AG08396 (cell line): ENCODE measurements around the gene EIF3B.
"Not testable (repeated sequence)": the region's sequence is repeated elsewhere in the genome, so short reads cannot be mapped to it uniquely, and the experiment has no call there.

Experiments
- DNase-seq: peaks from one replicate; pipeline ENCODE4 v3.0.0; 2012; ENCODE audit warnings: low spot score, mixed read lengths

The EIF3B gene

DNA sequence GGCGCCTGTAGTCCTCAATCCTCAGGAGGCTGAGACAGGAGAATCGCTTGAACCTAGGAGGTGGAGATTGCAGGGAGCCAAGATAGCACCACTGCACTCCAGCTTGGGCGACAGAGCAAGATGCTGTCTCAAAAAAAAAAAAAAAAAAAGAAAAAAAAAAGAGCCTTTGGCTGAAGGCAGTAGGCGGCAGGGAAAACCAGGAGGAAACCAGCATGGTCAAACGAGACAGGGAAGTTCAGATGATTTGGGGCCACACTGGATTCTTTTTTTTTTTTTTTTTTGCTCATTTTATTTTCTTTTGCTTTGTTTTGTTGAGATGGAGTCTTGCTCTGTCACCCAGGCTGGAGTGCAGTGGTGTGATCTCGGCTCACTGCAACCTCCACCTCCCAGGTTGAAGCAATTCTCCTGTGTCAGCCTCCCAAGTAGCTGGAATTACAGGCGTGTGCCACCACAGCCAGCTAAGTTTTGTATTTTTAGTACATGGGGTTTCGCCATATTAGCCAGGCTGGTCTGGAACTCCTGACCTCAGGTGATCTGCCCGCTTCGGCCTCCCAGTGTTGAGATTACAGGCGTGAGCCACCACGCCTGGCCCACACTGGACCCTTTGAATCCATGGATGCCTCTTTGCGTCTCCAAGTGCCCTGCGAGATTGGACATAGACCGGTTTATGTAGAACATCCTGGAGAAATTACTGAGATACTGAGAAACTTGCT is 7.1 kb upstream of the EIF3B start:
- not testable (repeated sequence) for DNase-seq

DNA sequence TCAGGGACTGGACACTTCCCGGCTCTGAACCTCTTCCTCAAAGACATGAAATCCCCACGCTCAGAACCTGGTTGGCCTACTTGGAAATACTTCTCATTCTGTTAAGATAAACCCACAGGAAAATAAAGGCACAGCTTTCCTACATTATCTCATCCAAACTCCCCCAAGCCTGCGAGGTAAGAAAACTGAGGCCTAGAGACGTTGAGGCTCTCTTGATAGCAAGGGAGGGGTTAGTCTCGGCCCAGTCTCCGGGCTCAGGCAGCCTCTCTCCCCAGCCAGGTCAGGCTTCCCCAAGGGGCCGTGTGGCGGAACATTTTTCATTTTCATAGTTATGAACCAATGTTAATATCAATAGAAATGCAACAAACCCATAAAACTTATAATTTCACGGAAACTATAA is 4.6 kb upstream of the EIF3B start:
- DNase-seq = no peak

DNA sequence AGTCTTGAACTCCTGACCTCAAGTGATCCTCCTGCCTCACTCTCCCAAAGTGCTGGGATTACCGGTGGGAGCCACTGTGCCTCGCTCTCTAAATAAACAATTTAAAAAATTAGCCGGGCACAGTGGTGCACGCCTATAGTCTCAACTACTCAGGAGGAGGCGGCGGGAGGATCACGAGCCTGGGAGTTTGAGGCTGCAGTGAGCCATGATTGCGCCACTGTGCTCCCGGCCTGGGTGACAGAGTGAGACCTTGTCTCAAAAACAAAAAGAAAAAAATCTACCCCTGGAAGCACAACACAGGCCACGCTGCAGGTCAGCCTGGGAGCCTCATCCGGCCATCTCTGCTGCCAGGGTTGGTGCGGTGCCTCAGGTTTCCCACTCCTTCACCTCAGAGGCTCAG is 3.8 kb upstream of the EIF3B start:
- no peak for DNase-seq

DNA sequence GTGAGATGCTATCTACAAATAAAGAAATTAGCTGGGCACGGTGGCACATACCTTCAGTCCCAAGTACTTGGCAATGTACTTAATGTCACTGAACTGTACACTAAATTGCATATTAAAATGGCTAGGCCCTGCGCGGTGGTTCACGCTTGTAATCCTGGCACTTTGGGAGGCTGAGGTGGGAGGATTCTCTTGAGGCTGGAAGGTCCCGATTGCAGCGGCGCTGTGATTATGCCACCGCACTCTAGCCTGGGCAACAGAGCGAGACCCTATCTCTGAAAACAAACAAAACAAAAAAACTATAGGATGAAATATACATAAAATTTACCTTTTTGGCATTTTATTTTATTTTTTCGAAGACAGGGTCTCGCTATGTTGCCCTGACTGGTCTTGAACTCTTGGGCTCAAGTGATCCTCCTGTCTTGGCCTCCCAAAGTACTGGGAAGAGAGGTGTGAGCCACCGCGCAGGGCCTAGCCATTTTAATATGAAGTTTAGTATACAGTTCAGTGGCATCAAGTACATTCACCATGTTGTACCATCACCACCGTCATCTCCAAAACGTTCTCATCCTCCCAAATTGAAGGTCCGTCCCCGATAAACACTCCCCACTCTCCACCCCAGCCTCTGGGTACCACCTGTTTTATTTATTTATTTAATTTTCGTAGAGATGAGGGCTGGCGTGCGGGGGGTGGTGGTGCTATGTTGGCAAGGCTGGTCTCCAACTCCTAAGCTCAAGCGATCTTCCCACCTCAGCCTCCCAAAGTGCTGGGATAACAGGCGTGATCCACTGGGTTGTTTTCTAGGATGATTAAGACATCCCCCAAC is 1.3 kb upstream of the EIF3B start:
- no peak for DNase-seq

DNA sequence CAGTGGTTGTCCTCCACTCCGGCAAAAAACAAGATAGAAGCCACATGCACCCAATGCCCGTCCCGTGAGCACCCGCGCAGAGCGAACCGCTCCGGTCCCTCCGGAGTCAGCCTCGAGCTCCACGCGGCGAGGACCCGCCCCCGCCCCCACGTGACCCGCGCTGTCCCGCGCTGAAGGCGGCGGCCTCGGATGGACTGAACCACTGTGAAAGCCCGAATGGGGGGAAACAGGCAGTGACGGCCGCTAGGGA is 766 bp upstream of the EIF3B start:
- DNase-seq = peak; percentile 97

DNA sequence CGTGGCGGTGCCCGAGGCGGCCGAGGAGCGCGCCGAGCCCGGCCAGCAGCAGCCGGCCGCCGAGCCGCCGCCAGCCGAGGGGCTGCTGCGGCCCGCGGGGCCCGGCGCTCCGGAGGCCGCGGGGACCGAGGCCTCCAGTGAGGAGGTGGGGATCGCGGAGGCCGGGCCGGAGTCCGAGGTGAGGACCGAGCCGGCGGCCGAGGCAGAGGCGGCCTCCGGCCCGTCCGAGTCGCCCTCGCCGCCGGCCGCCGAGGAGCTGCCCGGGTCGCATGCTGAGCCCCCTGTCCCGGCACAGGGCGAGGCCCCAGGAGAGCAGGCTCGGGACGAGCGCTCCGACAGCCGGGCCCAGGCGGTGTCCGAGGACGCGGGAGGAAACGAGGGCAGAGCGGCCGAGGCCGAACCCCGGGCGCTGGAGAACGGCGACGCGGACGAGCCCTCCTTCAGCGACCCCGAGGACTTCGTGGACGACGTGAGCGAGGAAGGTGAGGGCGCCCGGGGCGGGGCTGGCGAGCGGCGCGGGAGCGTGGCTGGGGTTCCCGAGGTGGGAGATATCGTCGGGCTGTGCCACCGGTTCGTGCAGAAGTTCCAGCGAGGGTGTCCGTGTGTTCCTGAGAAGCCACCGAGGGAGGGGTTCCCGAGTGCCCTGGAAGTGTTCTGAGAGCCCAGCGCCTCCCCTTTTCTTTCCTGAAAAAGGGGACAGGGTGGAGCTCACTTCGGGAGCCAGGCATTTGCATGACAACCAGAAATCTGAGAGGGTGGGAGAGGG is 495 bp downstream of the EIF3B start:
- peak; percentile 33 for DNase-seq

DNA sequence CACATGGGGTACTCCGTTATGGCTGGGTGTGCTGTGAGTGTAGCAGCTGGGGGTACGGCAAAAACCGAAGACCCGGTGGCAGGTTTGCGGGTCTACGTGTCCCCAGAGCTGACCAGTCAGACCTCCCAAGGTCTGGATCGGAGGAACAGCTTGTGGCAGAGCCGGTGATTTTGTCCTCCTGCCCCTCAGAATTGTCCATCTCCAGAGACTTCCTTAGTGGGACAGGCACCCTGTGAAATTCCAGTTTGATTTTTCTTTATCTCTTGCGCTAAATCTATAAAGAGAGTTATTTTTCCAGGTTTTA is 1.0 kb downstream of the EIF3B start:
- DNase-seq = peak; percentile 32

DNA sequence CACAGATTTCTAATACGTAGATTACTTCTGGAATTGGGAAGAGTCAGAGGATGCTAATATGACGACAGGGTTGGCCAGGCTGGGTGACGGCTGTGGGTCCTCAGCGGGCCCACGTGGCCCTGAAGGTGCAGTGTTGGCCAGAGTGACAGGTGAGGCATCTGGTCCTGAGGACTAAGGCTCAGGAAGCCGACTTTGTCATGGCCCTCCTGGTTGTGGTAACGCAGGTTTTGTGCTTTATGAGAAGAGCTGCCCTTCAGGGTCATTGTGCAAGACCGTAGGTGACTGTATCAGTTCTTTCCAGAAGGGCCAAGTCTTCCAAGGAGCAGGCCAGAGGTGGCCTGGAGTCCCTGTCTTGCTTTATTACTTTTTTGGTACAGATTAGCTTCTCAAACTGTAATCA is 2.5 kb downstream of the EIF3B start:
- DNase-seq = no peak

DNA sequence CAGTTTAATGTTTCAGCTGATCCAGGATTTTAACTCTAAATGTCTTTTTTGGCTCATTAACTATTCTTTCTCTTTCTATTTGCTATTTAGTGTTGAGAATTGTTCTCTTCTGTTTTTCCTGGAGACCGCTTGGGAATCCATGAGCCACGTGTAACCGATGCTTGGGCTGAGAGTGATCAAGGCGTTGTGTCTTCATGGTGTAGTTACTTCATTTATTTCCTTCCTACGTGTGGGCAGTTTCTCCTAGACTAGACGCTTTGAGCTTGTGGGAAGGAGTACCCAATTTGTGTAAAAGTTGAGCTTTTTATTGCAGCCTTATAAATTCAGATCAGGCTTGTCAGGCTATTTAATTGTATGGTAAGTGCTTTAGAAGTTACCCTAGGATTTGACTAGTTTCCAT is 2.9 kb downstream of the EIF3B start:
- no peak for DNase-seq

DNA sequence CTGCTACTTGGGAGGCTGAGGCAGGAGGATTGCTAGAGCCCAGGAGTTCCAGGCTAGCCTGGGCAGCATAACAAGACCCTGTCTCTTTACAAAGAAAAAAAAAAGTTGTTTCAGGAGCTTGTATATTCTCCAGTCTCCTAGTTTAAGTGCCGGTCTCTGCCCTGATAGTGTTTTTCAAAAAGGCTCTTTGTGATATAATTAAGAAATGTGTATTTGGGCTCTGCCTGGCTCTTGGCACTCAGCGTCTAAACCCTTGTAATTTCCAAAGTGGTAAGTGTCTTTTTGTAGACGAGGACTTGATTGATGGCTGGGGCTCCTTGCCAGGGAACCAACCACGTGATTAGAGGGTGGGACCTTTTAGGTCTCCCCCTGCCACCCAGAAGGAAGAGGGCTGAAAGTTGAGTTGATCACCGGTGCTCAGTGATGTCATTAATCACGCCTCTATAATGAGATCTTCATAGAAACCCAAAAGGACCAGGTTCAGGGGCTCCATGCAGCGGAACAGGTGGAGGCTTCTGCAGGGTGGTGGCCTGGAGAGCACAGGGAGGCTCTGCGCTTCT is 4.4 kb downstream of the EIF3B start:
- DNase-seq = no peak

DNA sequence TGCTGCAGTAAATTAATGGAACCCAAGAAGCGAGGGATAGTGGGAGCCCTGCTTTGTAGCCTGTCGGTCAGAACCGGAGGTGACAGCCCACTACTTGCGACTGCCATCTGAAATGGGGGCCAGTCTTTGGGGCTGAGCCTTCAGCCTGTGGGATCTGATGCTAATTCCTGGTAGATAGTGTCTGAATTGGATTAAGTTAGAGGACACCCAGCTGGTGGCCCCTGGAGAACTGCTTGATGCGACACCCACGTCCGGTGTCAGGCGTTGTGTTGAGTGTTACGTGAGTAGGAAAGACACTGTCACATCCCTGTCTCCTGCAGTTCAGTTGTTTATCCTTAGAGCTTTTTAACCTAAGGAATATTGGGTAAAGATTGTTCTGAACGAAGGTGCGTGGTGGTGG is 5.0 kb downstream of the EIF3B start:
- no peak for DNase-seq

DNA sequence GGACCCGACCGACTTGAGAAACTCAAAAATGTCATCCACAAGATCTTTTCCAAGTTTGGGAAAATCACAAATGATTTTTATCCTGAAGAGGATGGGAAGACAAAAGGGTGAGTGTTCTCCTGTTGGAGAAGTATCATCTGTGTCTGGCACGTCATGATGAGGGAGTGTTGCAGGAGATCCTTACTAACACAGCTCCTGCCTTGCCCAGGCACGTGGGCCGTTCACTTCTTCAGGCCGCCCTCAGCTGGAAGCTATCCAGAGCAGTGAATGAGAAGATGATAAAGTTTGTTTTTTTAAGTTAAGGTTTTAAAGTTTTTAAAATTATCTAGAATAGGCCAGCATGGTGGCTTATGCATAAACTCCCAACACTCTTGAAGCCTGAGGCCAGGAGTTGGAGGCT is 6.2 kb downstream of the EIF3B start:
- no peak for DNase-seq

DNA sequence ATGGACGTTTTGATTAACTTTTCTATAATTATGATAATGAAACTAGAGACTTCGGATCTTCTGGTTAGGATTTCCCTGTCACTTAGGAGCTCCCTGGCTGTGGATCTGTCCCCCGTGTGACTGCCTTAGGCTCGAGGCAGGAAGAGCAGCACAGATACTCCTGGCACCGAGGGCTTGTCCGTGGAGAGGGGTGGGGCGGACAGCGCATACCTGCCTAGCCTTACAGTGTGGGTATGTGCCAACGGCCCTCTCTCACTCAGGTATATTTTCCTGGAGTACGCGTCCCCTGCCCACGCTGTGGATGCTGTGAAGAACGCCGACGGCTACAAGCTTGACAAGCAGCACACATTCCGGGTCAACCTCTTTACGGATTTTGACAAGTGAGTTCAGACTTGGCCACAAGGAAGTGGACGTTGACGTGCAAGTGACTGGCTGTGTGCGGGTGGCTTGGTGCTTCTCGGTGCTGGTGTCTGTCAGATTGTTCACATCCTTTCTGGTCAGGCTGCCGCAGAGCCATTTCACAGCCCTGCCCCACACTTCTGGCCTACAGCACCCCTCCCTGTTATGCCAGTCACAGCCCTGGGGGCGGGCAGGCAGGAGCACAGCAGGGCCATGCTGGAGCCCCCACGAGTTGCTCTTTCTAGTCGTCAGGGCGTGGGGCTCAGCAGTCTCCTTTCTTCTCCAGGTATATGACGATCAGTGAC is 7.9 kb downstream of the EIF3B start:
- no peak for DNase-seq

DNA sequence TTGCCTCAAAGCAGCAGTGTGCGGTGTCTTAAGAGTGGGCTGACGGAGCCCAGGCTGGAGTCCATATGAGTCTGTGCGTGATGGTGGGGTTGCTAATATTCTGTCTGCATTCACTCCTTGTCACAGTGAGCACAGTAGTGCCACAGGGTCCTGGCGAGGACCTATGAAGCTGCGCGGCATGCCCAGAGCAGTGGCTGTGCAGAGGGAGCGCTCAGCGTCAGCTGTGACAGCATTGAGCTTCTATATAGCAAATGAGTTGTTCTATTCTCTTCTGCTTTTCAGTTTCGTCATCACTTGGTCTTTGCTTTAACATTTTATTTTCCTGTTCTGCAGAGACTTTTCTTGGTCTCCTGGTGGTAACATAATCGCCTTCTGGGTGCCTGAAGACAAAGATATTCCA is 14.5 kb downstream of the EIF3B start:
- no peak for DNase-seq

DNA sequence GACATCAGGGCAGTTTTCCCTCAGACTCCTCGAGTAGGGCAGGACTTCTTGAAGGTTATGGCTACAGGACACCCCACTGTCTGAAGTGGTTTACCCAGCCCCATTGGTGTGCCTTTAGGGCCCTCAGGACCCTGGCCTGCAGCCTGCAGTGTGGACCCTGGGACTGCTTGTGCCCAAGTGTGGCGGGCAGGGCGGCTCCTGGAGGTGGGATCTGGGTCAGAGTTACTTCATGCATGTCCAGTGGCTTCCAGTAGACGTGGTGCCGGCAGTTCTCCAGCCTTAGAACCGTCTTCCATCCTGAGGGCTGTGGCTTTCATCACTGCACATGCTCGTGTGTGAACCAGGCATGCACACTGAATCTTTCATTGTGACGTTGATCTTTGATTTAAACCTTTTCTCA is 16.7 kb downstream of the EIF3B start:
- no peak for DNase-seq

DNA sequence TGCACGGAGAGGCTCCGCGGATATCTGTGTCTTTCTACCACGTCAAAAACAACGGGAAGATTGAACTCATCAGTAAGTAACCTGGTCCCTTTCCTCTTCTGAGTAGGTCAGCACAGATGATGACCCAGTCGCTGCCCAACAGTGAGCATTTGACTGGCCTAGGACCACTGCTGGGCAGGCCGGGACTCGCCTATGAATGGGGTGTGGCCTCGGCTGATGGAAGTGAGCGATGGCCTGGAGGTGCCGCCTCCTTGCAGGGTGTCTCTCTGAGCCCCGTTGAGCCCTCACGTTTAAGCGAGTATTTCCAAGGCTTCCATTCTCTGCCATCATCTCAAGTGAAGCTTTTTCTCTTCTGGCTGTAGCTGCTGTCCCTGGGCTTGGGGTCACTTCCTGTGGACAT is 18.1 kb downstream of the EIF3B start:
- DNase-seq = no peak

DNA sequence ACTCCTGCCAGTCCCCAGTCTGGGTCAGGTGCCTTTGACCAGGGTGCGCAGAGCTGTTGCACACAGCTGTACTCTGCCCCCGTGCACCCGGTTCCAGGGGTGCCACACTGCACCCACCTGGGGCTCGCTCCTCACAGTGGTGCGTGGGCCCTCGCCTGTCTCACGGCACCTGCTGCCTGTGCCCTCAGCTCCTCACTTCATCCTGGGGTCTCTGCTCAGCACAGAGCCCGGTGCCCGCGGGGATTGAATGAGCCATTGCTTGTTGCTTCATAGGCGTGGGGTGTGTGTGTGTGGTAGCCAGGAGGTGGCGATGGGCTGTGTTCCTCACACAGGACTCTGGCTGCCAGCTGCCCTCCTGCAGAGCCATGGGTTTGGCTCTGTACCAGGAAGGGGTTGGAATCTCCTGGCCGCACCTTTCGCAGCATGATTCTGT is 18.5 kb downstream of the EIF3B start:
- no peak for DNase-seq

DNA sequence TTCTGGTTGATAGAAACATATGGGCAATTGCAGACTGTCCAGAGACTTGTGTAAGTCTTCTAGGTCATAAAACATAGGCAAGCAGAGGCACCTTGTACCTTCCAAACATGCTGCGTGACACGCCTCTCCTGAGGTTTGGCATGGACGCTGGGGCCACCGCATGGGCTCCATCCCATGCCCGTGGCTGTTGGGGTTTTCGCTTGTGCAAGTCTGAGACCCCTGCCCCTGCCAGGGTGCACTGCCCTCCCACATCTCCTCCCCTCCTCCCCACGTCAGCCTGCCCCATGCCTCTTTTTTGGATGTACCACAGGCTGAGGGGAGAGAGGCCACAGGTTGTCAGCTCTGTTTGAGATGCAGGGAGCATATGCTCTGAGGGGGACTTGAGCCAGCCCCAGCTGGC is 19.0 kb downstream of the EIF3B start:
- DNase-seq = no peak

DNA sequence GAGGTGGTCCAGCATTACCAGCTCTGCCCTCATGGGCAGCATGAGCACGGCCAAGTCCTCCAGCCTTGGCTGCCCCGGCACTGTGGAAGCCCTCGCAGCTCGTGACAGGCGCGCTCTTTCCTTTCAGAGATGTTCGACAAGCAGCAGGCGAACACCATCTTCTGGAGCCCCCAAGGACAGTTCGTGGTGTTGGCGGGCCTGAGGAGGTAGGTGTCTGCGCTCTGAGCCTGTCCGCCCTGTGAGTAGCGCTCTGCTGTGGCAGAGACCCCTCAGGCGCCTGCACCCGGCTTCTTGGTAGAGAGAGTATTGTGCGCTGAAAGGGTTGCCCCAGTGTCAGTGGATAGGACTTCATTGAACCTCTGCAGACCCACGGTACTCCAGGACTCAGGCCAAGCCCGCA is 19.8 kb downstream of the EIF3B start:
- no peak for DNase-seq

DNA sequence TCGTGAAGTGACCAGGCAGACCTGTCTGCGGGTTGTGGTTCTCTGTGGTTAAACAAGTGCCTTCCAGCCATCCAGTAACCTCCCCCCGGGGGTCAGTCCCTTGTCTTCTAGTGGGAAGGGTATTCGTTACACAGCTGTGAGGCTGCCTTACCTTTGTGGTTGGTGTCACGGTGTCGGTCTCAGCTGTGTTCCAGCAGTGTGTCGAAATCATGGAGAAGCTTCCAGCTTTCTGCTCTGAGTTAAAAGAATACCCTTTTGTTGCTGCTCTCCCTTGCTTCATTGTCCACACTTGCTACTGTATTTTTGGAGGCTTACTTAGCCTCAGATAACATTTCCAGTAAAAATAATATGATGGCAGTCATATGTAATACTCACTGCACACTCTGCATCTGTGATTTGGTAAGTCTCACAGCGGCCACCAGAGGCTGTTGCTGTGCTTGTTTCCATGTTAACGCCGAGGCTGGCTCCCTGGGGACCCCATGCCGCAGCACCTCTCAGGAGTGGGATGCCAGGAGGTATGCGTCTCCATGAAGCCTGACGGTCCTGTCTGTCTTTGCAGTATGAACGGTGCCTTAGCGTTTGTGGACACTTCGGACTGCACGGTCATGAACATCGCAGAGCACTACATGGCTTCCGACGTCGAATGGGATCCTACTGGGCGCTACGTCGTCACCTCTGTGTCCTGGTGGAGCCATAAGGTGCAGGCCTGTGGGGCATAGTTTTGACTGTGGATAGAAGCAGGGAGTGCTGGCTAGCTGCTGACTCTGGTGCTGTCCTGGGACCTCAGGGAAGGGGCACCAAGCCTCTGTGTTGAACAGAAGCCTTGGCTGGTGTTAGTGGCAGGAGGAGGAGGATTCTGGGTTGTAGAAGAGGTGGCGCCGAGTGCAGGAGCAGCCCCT is 20.5 kb downstream of the EIF3B start:
- no peak for DNase-seq

DNA sequence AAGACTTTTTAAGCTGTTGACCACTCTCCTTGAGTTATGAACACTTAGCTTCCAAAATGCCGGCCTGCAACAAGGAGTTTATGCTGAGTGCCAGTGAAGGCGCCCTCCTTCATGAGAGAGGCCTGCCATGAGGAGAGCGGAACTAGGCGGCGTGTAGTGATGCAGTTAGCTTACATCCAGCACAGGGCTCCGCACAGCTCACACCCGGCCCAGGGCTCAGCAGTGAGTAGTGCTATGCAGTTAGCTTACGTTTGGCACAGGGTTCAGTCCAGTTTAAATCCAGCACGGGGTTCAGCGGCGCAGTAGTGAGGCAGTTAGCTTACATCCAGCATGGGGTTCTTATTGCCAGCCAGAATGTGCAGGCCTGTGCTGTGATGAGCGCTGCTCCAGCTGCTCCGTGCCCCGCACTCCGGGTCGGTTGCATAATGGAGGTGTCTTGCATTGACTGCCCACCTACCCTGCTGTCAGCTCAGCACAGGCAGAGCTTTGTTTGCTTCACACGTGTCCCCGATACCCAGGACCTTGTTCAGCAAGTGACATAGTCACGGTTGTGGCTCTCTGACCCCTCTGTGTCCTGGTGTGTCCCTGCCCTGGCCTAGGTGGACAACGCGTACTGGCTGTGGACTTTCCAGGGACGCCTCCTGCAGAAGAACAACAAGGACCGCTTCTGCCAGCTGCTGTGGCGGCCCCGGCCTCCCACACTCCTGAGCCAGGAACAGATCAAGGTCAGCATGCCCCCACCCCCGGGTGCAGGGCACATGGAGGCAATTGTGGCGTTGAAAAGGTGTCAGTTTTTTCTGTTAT is 21.9 kb downstream of the EIF3B start:
- DNase-seq = no peak
